Kasumi-1 (cell line): Measurements from ENCODE around the gene CXCL14.
"Not testable (repeated sequence)": the region's sequence is repeated elsewhere in the genome, so short reads cannot be mapped to it uniquely, and the experiment has no call there.

Source experiments
- DNase-seq, 2 experiments: peaks; one replicate each; lab custom pipeline; 2025; lab: John Stamatoyannopoulos, UW

The CXCL14 gene

GRCh38 chr5:135543001-135543484, 35.7 kb downstream of the CXCL14 start:
- no peak for DNase-seq

GRCh38 chr5:135541807-135542502, 36.8 kb downstream of the CXCL14 start:
- DNase-seq, result no peak

- no peak for DNase-seq
Observed at GRCh38 chr5:135539430-135540005, 39.3 kb downstream of the CXCL14 start.

- no peak for DNase-seq
Observed at GRCh38 chr5:135538261-135538660, 40.5 kb downstream of the CXCL14 start.

GRCh38 chr5:135537745-135538144, 41.0 kb downstream of the CXCL14 start:
- DNase-seq, result no peak

- no peak for DNase-seq
Observed at GRCh38 chr5:135537271-135537670, 41.5 kb downstream of the CXCL14 start.

GRCh38 chr5:135535820-135536801, 42.7 kb downstream of the CXCL14 start, which contains the start of gene NEUROG1:
TSS of gene NEUROG1 (minus strand) at chr5:135535964. CDS start at chr5:135535690, 274 bp downstream.
- no peak for DNase-seq

GRCh38 chr5:135535420-135535819, 43.4 kb downstream of the CXCL14 start:
- no peak for DNase-seq

GRCh38 chr5:135534609-135535419, 44.0 kb downstream of the CXCL14 start:
- no peak for DNase-seq

- DNase-seq, result no peak
Observed at GRCh38 chr5:135533794-135534193, 45.0 kb downstream of the CXCL14 start.

GRCh38 chr5:135533334-135533733, 45.5 kb downstream of the CXCL14 start:
- DNase-seq, result no peak

- DNase-seq, result not testable (repeated sequence)
Observed at GRCh38 chr5:135529576-135529975, 49.2 kb downstream of the CXCL14 start.

- DNase-seq, result no peak
Observed at GRCh38 chr5:135526924-135527323, 51.9 kb downstream of the CXCL14 start.

- DNase-seq, result no peak
Observed at GRCh38 chr5:135521964-135522363, 56.8 kb downstream of the CXCL14 start.
